Hematopoietic multipotent progenitor cell treated with erythropoietin and hydrocortisone succinate and interleukin-3 and kit ligand, for 15 days (in vitro differentiated cells): ENCODE measurements around the gene PPP5C.
"Not testable (repeated sequence)": the region's sequence is repeated elsewhere in the genome, so short reads cannot be mapped to it uniquely, and the experiment has no call there.

Experiments used
- DNase-seq: peaks from one replicate; pipeline ENCODE4 v3.0.0-alpha.2; 2015; ENCODE audit warnings: low spot score

PPP5C gene, protein sequence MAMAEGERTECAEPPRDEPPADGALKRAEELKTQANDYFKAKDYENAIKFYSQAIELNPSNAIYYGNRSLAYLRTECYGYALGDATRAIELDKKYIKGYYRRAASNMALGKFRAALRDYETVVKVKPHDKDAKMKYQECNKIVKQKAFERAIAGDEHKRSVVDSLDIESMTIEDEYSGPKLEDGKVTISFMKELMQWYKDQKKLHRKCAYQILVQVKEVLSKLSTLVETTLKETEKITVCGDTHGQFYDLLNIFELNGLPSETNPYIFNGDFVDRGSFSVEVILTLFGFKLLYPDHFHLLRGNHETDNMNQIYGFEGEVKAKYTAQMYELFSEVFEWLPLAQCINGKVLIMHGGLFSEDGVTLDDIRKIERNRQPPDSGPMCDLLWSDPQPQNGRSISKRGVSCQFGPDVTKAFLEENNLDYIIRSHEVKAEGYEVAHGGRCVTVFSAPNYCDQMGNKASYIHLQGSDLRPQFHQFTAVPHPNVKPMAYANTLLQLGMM

DNA sequence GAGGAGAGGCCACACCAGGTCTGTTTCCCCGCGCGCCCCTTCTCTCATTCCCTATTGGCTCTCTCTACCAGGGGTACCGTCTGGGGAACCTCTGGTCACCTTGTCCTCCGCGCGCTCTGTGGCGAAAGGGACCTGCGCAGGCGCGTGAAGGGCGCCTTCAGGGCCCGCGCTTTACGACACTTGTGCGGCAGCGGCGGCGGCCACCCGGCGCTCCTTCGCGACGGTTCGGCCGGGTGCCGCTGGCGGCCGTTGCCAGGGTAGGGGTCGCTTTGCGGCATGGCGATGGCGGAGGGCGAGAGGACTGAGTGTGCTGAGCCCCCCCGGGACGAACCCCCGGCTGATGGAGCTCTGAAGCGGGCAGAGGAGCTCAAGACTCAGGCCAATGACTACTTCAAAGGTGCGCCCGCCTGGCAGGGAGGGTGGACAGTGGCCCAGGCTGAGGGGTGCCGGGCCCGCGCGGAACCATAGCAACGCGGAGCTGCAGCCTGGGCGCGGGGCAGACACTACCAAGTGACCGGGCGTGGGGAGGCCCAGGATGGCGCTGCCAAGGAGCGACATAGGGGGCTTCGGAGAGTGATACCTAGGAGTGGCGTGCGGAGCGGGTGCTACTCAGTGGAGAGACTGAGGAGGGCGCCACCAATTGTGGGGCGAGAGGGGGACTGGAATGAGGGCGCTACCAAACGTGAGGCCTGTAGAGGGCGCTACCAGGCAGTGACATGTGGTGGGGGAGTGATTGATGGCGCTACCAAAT is at the start of gene PPP5C:
Gene PPP5C (plus strand): TSS at position 267 of the 751 bp plus-strand sequence. CDS start 10 bp downstream, at position 277.
- DNase-seq: peak; percentile 83

DNA sequence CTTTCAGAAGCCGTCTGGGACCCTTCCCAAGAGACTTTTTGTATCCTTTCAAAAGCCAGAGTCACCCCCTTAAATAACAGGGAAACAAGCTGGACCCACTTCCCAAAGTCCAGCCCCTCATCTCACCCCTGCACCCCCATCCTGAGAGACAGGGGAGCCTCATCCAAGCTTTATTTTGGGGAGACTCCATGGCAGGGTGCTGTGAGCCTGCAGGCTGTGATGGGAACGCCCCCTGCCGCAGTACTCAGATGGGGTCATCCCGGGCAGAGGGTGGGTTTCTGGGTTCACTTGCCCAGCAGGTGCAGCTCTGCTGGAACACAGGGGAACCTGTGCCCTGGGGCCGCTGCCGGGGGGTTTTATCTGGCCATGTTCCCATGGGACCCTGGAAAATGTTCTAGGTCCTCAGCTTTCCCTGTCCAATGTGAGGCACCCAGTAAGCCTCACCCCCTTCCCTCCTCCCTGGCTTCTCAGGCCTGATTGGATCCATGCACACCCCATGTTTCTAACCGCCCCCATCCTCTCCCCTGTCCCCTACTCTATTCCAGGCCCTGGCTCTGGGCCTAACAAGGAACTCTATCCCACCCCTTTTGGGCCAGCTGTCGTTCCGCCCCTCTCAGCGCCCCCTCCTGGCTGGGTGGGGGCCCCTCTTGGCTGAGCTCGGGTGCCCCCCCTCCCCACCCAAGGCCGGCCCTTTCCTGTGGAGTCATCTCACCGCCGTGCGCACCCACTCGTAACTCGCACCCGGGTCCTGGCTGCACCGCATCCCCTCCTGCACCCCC is 49.0 kb upstream of the PPP5C start:
- no peak for DNase-seq

DNA sequence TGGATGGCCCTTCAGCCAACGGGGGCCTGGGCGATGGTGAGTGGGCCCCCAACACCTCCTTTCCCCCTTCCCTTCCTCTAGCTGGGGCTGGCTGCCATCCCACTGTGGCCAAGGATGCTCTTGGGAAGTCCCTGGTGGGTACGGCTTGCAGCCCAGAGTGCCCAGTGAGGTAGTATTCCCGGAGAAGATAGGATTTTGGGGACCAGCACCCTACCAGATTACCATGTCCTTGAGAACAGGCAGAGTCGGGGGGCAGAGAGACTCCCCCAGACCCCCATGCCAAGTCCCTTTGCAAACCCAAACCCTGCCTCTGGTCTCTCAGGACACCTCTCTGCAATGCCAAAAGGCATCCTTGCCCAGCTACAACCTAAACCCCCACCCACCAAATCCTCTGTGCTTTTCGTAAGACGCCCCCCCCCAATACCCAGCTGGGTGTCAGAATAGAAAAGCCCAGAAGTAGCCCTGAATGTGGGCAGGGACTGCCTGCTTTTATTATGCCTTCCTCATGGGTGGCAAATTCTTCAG is 48.3 kb upstream of the PPP5C start:
- DNase-seq: no peak

DNA sequence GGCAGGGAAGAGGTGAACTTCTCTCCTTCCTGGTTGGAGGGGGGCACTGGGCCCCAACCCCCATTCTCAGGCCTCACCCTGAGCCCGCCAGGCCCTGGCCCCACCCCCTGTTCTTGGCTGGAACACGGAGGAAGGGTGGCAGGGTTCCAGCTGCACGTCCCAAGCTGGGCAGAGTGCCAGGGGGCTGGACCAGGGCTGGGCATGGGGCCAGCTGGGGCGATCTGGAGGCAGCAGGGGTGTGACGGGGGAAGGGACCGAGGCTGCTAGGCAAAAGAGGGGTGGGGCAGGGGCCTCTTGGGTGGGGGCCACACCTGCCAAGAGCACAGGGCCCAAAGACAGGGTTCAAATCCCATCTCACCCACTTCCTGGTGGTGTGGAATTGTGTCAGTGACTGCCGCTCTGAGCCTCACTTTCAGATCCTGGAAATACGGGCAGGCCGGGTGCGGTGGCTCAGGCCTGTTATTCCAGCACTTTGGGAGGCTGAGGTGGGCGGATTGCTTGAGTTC is 47.8 kb upstream of the PPP5C start:
- DNase-seq: peak; percentile 91

DNA sequence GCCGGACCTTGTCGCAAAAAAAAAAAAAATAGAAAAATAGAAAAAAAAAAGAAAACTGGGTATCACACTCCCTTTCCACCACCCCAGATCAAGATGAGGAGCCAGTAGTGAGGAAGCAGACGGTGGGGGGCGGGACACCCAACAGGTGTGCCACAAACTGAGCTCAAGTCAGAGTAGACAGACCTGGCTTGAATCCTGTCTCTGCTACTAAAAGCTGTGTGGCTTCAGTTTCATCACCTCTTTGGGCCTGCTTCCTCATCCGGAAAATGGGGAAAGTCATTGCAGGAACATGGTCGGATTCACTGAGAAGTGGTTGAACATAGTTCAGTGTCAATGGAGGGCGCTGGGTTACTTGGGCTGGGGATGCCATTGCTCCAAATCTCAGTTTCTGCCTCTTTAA is 47.2 kb upstream of the PPP5C start:
- DNase-seq: no peak

DNA sequence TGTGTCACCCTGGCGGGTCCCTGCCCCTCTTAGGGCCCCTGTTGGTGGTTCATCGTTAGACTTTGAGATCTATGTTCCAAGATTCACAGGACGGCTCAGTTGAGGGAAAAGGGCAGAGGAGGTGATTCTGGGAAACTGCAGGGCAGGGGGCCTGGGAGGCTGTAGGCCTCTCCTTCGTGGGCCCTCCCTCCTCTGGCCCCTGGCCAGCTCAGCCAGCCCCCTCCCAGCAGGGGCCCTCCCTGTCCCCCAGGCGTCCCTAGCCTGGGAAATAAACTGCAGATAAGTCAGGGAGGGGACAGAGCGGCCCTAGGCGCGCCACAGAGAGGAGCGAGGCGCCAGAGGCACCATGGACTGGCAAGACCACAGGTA is 43.6 kb upstream of the PPP5C start:
- no peak for DNase-seq

DNA sequence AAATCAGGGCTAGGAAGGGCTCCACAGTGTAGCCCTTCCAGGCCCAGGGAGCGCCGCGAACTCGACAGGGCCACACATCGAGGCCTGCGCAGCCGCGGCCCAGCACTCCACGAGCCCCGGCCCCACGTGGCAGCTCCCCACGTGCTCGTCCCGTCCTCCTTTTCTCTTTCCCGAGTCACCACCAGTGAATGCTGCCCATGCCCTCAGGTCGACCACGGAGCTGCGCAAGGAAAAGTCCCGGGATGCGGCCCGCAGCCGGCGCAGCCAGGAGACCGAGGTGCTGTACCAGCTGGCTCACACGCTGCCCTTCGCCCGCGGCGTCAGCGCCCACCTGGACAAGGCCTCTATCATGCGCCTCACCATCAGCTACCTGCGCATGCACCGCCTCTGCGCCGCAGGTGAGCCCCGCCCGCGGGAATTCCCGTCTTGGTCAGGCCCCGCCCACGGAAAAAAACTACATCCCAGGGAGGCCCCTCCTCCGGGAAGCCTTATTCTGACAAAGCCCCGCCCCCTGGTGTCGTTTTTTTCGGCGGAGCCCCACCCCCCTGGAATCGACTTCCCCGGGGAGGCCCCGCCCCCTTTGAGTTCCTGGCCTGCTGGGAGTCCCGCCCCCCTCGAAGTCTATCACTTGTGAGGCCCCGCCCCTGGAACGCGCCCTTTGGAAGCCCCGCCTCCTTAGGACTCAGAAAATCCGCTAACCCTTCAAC is 43.0 kb upstream of the PPP5C start:
- peak; percentile 40 for DNase-seq

DNA sequence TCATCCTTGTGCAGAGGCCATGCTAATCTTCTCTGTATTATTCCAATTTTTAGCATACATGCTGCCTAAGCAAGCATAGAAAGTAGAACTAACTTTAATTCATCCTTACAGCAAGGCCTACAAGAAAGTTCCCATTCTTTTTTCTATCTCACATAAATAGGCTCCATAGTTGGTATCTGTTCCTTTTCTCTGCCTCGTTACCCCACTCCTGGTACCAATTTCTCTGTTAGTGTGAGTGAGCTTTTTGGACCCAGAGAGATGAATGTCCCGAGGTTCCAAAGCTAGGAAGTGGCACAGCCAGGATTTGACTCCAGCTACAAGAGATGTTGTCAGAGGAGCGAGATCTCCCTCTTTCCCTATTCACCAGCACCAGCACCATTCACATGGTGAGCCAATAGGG is 40.4 kb upstream of the PPP5C start:
- DNase-seq: no peak

DNA sequence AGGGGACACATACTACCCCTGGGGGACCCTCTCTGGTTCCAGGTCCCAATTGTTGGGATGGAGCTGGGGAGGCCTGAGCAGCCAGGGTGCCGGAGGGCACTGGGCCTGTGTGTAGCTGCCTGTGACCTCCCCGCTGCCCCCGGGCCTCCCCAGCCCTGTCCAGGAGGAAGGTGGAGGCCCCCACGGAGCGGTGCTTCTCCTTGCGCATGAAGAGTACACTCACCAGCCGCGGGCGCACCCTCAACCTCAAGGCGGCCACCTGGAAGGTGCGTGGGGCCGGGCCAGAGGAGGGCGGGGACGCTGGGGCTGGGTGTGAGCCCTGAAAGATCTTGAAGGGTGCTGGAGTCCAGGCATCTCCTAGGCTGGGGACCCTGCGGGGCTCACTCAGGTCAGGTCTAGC is 38.4 kb upstream of the PPP5C start:
- DNase-seq: no peak

DNA sequence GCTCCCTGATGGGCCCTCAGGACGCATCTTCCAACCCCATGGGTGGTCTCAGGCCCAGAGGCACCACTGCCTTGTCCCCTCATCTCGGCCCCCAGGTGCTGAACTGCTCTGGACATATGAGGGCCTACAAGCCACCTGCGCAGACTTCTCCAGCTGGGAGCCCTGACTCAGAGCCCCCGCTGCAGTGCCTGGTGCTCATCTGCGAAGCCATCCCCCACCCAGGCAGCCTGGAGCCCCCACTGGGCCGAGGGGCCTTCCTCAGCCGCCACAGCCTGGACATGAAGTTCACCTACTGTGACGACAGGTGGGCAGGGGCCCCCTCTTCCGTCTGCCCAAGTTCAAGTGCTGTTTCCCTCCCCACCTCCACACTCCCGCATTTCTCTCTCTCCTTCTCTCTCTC is 37.8 kb upstream of the PPP5C start:
- no peak for DNase-seq

DNA sequence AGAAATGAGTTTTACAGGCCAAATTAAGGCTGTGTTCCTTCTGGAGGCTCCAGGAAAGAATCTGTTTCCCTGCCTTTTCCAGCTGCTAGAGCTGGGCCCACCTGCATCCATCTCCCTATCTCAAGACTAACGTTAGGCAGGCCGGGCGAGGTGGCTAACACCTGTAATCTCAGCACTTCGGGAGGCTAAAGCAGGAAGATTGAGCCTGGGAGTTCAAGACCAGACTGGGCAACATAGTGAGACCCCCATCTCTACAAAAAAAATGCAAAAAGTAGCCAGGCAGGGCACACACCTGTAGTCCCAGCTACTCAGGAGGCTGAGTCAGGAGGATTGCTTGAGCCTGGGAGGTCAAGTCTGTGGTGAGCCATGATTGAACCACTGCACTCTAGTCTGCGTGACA is 35.4 kb upstream of the PPP5C start:
- no peak for DNase-seq

DNA sequence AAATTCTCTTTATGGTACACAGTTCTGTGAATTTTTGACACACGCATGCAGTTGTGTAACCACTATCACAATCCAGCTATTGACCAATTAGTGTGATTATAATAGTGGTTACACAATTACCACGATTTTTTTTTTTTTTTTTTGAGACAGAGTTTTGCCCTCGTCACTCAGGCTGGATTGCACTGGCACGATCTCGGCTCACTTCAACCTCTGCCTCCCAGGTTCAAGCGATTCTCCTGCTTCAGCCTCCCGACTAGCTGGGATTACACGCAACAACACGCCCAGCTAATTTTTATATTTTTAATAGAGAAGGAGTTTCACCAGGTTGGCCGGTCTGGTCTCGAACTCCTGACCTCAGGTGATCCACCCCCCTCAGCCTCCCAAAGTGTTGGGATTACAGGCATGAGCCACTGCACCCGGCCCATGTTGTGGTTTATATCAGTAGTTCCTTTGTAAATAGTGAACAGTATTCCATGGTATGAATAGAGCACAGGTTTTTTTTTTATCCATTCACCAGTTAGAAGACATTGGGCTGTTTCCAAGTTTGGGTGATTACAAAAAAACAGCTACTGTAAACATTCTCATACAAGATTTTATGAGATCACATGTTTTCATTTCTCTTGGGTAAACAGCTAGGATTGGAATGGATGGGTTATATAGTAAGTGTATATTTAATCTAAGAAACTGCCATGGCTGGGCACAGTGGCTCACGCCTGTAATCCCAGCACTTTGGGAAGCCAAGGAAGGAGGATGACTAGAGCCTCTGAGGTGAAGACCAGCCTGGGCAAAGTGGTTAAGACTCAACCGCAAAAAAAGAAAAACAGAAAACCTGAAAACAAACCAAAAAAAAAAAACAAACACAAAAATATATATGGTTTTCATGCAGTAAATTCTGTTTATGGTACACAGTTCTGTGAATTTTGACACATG is 33.1 kb upstream of the PPP5C start:
- DNase-seq: not testable (repeated sequence)

DNA sequence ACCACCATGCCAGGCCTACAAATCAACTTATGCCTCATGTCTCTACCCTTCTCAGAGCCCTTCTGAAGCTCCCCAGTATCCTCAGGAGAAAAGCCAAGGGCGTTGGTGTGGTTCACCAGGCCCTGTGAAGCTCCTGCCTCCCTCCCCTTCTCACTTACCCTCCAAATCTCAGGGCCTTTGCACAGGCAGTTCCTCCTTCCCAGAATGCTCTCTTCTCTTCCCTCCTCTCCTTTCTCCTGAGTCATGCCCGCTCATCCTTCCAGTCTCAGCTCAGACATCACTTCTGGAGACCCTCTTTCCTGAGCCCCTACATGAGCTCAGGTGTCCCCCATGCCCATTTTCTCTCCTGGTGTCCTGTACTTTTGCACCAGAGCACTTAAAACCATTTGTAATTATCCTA is 29.5 kb upstream of the PPP5C start:
- DNase-seq: no peak

DNA sequence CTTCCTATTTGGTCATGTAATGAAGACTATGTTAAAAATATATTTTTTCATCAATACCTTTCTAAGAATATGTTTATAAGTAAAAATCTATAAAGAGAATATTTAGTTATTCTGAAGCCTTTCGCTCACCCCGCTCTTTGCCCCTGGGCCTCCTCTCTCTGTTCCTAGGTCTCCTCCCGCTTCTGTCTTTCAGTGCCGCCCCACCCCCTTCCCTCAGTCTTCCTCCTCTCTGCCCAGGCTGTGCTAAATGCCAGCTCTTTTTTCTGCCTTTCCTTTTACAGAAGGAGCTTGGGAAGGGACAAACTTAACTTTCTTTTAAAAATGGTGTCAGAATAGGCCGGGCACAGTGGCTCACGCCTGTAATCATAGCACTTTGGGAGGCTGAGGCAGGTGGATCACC is 27.3 kb upstream of the PPP5C start:
- no peak for DNase-seq

DNA sequence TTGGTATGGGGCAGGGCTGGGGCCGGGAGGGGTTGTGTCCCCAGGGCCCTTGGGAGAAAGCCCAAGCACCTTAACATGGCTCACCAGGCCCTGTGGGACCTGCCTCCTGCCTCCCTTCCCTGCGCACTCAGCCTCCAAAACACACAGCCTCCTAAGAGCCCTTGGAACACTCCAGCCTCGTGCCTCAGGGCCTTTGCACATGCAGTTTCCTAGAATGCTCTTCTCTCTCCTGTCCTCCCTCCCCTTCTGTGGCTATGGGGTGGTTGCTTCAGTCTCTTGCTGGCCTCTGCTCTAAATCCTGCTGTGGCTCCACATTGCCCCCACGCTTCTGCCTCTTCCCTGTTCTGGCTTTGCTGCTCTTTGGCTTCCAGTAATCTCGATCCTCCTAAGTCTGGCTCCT is 26.3 kb upstream of the PPP5C start:
- no peak for DNase-seq

DNA sequence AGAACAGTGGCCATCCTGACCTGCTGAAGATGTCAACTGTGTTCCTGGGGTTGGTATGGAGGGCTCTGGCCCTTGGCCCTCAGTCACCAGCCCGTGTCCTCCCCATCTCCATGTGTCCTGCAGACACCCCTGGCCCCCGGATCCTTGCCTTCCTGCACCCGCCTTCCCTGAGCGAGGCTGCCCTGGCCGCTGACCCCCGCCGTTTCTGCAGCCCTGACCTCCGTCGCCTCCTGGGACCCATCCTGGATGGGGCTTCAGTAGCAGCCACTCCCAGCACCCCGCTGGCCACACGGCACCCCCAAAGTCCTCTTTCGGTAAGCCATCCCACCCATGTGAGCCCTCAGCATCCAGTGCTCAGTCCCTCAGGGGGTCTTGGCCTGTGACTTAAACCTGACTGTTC is 25.2 kb upstream of the PPP5C start:
- no peak for DNase-seq

DNA sequence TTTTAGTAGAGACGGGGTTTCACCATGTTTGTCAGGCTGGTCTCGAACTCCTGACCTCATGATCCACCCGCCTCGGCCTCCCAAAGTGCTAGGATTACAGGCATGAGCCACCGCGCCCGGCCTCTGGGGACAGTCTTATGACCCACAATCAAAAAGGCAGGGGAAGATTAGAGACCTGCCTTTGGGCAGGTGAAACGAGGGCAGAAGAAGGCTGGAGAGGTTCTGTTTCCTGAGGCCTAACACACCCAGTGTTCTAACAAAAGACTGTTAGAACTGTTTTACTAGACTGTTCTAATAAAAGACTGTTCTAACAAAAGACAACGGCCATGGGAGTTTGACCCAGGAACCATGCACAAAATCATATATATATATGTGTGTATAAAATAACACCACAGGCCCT is 23.7 kb upstream of the PPP5C start:
- not testable (repeated sequence) for DNase-seq

DNA sequence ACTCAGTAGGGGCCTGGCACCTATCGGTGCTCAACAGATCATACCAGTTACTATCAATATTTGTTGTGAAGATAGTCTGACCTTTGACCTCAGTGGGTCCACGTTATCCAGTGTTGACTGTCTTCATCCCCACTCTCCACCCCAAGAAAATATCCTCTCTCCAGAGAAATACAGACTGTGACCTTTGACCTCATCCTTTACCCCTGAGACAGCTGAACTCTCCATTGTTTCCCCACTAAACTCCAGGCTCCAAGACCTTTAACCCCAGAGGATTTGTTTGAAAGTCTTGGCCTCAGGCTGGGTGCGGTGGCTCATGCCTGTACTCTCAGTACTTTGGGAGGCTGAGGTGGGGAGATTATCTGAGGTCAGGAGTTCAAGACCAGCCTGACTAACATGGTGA is 22.6 kb upstream of the PPP5C start:
- no peak for DNase-seq

DNA sequence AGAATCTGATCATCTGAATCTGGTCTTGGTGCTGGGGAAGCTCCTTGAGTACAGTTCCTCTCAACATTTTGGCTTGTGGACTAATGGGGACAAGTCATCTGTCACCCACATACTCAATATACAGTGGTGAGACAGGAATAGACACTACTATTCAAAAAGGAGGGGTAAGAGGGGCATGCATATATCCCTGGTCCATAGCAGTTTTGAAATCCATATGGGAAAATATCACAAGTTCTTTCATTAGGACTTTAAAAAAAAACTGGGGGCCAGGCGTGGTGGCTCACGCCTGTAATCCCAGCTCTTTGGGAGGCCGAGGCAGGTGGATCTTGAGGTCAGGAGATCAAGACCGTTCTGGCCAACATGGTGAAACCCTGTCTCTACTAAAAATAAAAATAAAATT is 20.3 kb upstream of the PPP5C start:
- no peak for DNase-seq

DNA sequence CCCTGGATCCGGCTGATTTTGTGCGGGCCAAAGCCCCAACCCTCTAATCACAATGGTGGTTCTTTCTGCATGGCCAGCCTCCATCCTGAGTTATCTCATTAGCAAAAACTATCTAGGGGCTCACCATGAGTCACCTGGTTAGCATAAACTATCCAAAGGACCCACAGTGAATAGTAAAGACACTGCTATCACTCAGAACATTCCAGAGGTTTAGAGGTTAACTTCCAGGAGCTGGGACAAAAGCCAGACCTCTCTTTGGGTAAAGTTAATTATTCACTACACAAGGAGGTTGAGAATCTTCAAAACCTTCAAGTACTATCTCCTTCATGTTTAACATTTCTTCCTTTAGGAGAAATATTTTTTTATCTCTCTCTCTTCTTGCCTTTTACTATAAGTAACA is 18.8 kb upstream of the PPP5C start:
- no peak for DNase-seq
